Neural progenitor cell (in vitro differentiated cells): ENCODE measurements around the gene GPR39. TPM values are rescaled to one million over a fixed set of nuclear protein-coding genes. Genes with fewer than 3 reads are reported as not detected.
A peak's percentile ranks its signal among the peaks of the same experiment; 100 is the strongest.

Source experiments
- DNase-seq: peaks from one replicate; pipeline ENCODE4 v3.0.0-alpha.2; 2016; ENCODE audit warnings: low spot score
- H2AFZ ChIP-seq: fragments of 200-600 bp; sonication (generic); replicated peaks from 2 replicates; pipeline ENCODE4 v1.6.1; 2016; ENCODE audit warnings: antibody characterized with exemption
- H3F3A ChIP-seq: fragments of 200-600 bp; sonication (generic); 2 replicates; pipeline ENCODE4 v1.6.1; 2016; ENCODE audit warnings: antibody characterized with exemption, low read depth
- H3K27ac ChIP-seq: fragments of 200-600 bp; sonication (generic); 2 replicates; pipeline ENCODE4 v1.5.1; 2016; ENCODE audit warnings: mild to moderate bottlenecking
- H3K27me3 ChIP-seq: fragments of 200-600 bp; sonication (generic); 2 replicates; pipeline ENCODE4 v1.6.1; 2016; ENCODE audit warnings: mild to moderate bottlenecking, moderate library complexity
- H3K36me3 ChIP-seq: fragments of 200-600 bp; sonication (generic); 2 replicates; pipeline ENCODE4 v1.5.1; 2016
- H3K4me1 ChIP-seq: fragments of 200-600 bp; sonication (generic); 2 replicates; pipeline ENCODE4 v1.6.1; 2016; ENCODE audit warnings: mixed run types
- H3K4me2 ChIP-seq: fragments of 200-600 bp; sonication (generic); 2 replicates; pipeline ENCODE4 v1.6.1; 2016
- H3K4me3 ChIP-seq: fragments of 200-600 bp; sonication (generic); 2 replicates; pipeline ENCODE4 v1.5.1; 2016
- H3K79me2 ChIP-seq: fragments of 200-600 bp; sonication (generic); 2 replicates; pipeline ENCODE4 v1.6.1; 2016; ENCODE audit warnings: low read depth
- H3K9ac ChIP-seq: fragments of 200-600 bp; sonication (generic); 2 replicates; pipeline ENCODE4 v1.6.1; 2016
- H3K9me3 ChIP-seq: fragments of 200-600 bp; sonication (generic); 2 replicates; pipeline ENCODE4 v1.5.1; 2016; ENCODE audit warnings: low read depth
- H4K20me1 ChIP-seq: fragments of 200-600 bp; sonication (generic); 2 replicates; pipeline ENCODE4 v1.6.1; 2016; ENCODE audit warnings: low read depth
- H3K27ac Mint-ChIP-seq: 3 replicates; pipeline ENCODE4 v1.8.0; 2021; ENCODE audit warnings: mixed read lengths
- H3K27me3 Mint-ChIP-seq: 2 replicates; pipeline ENCODE4 v1.8.0; 2022; ENCODE audit warnings: low read depth, mild to moderate bottlenecking, inconsistent platforms, moderate library complexity, mixed read lengths; ENCODE audit not compliant: insufficient read depth
- H3K36me3 Mint-ChIP-seq: 3 replicates; pipeline ENCODE4 v1.8.0; 2021; ENCODE audit warnings: mixed read lengths
- H3K4me1 Mint-ChIP-seq: 3 replicates; pipeline ENCODE4 v1.8.0; 2021; ENCODE audit warnings: mixed read lengths
- H3K4me3 Mint-ChIP-seq: 3 replicates; pipeline ENCODE4 v1.8.0; 2021; ENCODE audit warnings: mild to moderate bottlenecking, moderate library complexity, mixed read lengths
- H3K9me3 Mint-ChIP-seq: 3 replicates; pipeline ENCODE4 v1.8.0; 2020; ENCODE audit warnings: mixed read lengths
- EZH2 ChIP-seq: fragments of 200-600 bp; sonication (generic); IDR thresholded peaks from 2 replicates; pipeline ENCODE4 v1.6.1; 2017; ENCODE audit warnings: antibody characterized with exemption, mild to moderate bottlenecking, moderate library complexity
- EZH2phosphoT487 ChIP-seq: fragments of 200-600 bp; sonication (generic); IDR thresholded peaks from 2 replicates; pipeline ENCODE4 v1.6.1; 2017; ENCODE audit warnings: antibody characterized with exemption
- total RNA-seq: library from RNA; depleted of rRNA; stranded (reverse); fragments of >200 nt; gene quantifications from 2 replicates; pipeline ENCODE4 v1.2.3, GENCODE V29; 2015; ENCODE audit warnings: low replicate concordance
- TF ChIP-seq, protein P1 (sequence below): fragments of 200-600 bp; sonication (generic); IDR thresholded peaks from 2 replicates; pipeline ENCODE4 v1.5.1; 2017; ENCODE audit warnings: antibody characterized with exemption, mild to moderate bottlenecking

The GPR39 gene
- total RNA-seq, 1 donor from 2014 or later: 0.28 TPM

DNA sequence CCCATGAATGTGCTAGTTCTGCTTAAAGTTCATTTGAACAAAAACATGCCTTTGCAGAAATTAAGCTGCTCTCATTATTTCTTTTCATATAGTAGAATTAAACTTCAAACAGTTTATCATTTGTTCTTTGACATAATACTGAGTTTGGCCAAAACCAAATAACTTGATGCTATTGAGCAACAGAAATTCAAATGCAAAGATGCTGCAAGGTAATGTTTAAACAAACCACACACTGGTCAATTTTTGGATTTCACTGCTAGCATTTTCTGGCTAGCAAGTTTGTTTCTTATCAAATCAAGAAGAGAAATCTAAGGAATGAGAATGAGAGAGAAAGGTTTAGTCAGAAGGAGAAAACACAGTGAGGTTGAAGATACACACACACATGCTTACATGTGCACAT is 173.4 kb downstream of the GPR39 start:
- Histone ChIP-seq H3K36me3 (no peaks in the 10 kb centered on the region), H3F3A (no peaks in the 10 kb centered on the region), H4K20me1 (no peaks in the 10 kb centered on the region), H3K9me3 (no peaks in the 10 kb centered on the region), H3K27me3 (no peaks in the 10 kb centered on the region), H3K9ac (no peak overlapping the region), H2AFZ (no peak overlapping the region), H3K27ac (no peak overlapping the region), H3K79me2 (no peaks in the 10 kb centered on the region), H3K4me3 (no peak overlapping the region), H3K4me2 (no peak overlapping the region), H3K4me1 (peaks cover 21% of the 10 kb centered on the region)
- peaks cover 20% of the 10 kb centered on the region for H3K27me3 Mint-ChIP-seq
- no peak for TF ChIP-seq EZH2phosphoT487
- no peak for TF ChIP-seq EZH2
- TF ChIP-seq, protein P1, sequence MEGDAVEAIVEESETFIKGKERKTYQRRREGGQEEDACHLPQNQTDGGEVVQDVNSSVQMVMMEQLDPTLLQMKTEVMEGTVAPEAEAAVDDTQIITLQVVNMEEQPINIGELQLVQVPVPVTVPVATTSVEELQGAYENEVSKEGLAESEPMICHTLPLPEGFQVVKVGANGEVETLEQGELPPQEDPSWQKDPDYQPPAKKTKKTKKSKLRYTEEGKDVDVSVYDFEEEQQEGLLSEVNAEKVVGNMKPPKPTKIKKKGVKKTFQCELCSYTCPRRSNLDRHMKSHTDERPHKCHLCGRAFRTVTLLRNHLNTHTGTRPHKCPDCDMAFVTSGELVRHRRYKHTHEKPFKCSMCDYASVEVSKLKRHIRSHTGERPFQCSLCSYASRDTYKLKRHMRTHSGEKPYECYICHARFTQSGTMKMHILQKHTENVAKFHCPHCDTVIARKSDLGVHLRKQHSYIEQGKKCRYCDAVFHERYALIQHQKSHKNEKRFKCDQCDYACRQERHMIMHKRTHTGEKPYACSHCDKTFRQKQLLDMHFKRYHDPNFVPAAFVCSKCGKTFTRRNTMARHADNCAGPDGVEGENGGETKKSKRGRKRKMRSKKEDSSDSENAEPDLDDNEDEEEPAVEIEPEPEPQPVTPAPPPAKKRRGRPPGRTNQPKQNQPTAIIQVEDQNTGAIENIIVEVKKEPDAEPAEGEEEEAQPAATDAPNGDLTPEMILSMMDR: no peak
- peaks cover 7% of the 10 kb centered on the region for H3K9me3 Mint-ChIP-seq
- no peak overlapping the region for H3K4me3 Mint-ChIP-seq
- H3K4me1 Mint-ChIP-seq: peaks cover 76% of the 10 kb centered on the region
- DNase-seq: no peak
- H3K36me3 Mint-ChIP-seq: no peaks in the 10 kb centered on the region
- peak overlapping the region; percentile 99 for H3K27ac Mint-ChIP-seq

DNA sequence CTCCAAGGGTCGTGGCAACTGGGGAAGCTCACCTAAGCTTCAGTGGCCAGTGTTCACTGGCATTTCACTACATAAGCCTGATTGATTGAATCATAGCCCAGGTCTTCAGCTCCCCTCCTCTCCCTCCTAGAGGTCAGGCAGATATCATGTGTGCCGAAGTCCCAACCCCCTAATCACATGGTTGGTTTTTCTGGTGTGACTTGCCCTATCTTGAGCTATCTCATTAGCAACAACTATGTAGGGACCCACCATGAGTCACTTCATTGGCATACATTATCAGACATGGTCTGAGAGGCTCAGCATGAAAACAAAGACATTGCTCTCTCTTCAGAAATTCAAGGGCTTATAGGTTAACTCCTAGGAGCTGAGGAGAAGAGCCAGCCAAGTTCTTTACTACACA is 176.6 kb downstream of the GPR39 start:
- Mint-ChIP-seq H3K27ac (peak overlapping the region; percentile 80), H3K4me3 (no peak overlapping the region), H3K36me3 (no peaks in the 10 kb centered on the region), H3K27me3 (peaks cover 11% of the 10 kb centered on the region), H3K4me1 (peaks cover 72% of the 10 kb centered on the region), H3K9me3 (peaks cover 11% of the 10 kb centered on the region)
- TF ChIP-seq EZH2: no peak
- no peak for TF ChIP-seq EZH2phosphoT487
- TF ChIP-seq, protein P1: no peak
- no peak overlapping the region for H3K4me3 ChIP-seq
- no peak overlapping the region for H3K9ac ChIP-seq
- H3K27me3 ChIP-seq: no peaks in the 10 kb centered on the region
- H3F3A ChIP-seq: no peaks in the 10 kb centered on the region
- H3K4me2 ChIP-seq: no peak overlapping the region
- no peak overlapping the region for H3K27ac ChIP-seq
- H3K79me2 ChIP-seq: no peaks in the 10 kb centered on the region
- H3K9me3 ChIP-seq: no peaks in the 10 kb centered on the region
- peaks cover 15% of the 10 kb centered on the region for H3K4me1 ChIP-seq
- no peak overlapping the region for H2AFZ ChIP-seq
- DNase-seq: no peak
- H4K20me1 ChIP-seq: no peaks in the 10 kb centered on the region
- H3K36me3 ChIP-seq: no peaks in the 10 kb centered on the region

- Histone ChIP-seq H3K27me3 (no peaks in the 10 kb centered on the region), H3K9ac (no peak overlapping the region), H3K79me2 (no peaks in the 10 kb centered on the region), H3F3A (no peaks in the 10 kb centered on the region), H3K9me3 (no peaks in the 10 kb centered on the region), H3K4me3 (no peak overlapping the region), H3K4me2 (no peak overlapping the region), H3K4me1 (no peaks in the 10 kb centered on the region), H3K27ac (no peak overlapping the region), H2AFZ (no peak overlapping the region), H3K36me3 (no peaks in the 10 kb centered on the region), H4K20me1 (no peaks in the 10 kb centered on the region)
- Mint-ChIP-seq H3K4me3 (no peak overlapping the region), H3K4me1 (peaks cover 56% of the 10 kb centered on the region), H3K36me3 (no peaks in the 10 kb centered on the region), H3K27me3 (peaks cover 11% of the 10 kb centered on the region), H3K27ac (peak overlapping the region; percentile 85), H3K9me3 (peaks cover 11% of the 10 kb centered on the region)
- TF ChIP-seq EZH2: no peak
- TF ChIP-seq EZH2phosphoT487: no peak
- TF ChIP-seq, protein P1: no peak
- no peak for DNase-seq
These were observed 178.6 kb downstream of the GPR39 start for GRCh38 chr2:132595186-132595585.
